Central memory CD8-positive, alpha-beta T cell (primary cell): ENCODE data around the gene PITPNC1.
"Not testable (repeated sequence)": the region's sequence is repeated elsewhere in the genome, so short reads cannot be mapped to it uniquely, and the experiment has no call there.

ENCODE experiments used
- ATAC-seq: fragments of 150-1000 bp; cut with Tn5 transposase; replicated peaks from 2 replicates; pipeline ENCODE4 v1.10.0; 2022; ENCODE audit warnings: mild to moderate bottlenecking, moderate FRiP score, moderate number of reproducible peaks; ENCODE audit not compliant: poor library complexity, severe bottlenecking; ENCODE audit errors: extremely low read depth
- DNase-seq, 2 donors: peaks; one replicate each; pipeline ENCODE4 v3.0.0; 2021; ENCODE audit warnings: low spot score in 2 of 2
- H3K27ac Mint-ChIP-seq: one replicate; pipeline ENCODE4 v1.8.0; 2022; ENCODE audit warnings: low read depth, mild to moderate bottlenecking, moderate library complexity, mixed read lengths
- H3K27me3 Mint-ChIP-seq: one replicate; pipeline ENCODE4 v1.8.0; 2022; ENCODE audit warnings: mixed read lengths
- H3K36me3 Mint-ChIP-seq: one replicate; pipeline ENCODE4 v1.8.0; 2022; ENCODE audit warnings: mild to moderate bottlenecking, moderate library complexity, mixed read lengths; ENCODE audit not compliant: insufficient read depth
- H3K4me1 Mint-ChIP-seq: one replicate; pipeline ENCODE4 v1.8.0; 2022; ENCODE audit warnings: mixed read lengths
- H3K4me3 Mint-ChIP-seq: one replicate; pipeline ENCODE4 v1.8.0; 2022; ENCODE audit warnings: mild to moderate bottlenecking, moderate library complexity, mixed read lengths
- H3K9me3 Mint-ChIP-seq: one replicate; pipeline ENCODE4 v1.8.0; 2022; ENCODE audit warnings: mixed read lengths

Gene PITPNC1

DNA sequence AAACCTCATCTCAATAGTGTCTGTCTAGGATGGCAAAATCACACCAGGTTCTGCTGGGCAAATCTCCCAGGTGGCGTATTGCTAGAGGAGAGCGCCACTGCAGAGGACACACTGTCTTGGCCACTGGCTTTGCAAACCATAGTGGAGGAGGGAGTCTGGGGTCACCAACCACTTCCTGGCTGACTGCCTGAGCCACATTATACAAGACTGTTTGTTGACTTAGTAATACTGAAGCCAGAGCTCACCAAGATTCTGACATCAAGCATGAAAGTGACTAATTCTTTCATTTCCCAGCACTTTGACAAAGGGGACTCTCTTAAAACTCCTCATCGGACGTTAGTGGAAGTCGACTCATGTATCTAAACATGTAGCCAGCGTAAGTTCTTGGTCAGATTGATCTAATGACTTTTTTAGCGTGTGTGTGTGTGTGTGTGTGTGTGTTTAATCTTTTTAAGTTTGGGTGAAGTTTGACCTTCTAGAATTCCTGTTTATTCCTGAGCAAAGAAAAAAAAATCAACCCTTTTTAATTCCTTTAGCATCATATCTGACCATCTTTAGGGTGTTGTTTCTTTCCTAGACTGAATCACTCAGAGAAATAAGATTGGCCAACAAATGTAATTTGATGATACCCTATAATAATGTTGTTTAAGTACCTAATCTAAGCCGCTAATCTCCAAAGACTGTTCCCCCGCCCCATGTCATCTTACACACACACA lies 13.7 kb downstream of the PITPNC1 start:
- peaks cover 62% of the 10 kb centered on the region for H3K4me1 Mint-ChIP-seq
- H3K27ac Mint-ChIP-seq = peak overlapping the region; percentile 90
- peak overlapping the region; percentile 75 for H3K4me3 Mint-ChIP-seq
- no peaks in the 10 kb centered on the region for H3K9me3 Mint-ChIP-seq
- no peaks in the 10 kb centered on the region for H3K27me3 Mint-ChIP-seq
- peak; percentile 89 for ATAC-seq
- H3K36me3 Mint-ChIP-seq = peaks cover 21% of the 10 kb centered on the region
- peak; percentile 30 to 45 for DNase-seq

DNA sequence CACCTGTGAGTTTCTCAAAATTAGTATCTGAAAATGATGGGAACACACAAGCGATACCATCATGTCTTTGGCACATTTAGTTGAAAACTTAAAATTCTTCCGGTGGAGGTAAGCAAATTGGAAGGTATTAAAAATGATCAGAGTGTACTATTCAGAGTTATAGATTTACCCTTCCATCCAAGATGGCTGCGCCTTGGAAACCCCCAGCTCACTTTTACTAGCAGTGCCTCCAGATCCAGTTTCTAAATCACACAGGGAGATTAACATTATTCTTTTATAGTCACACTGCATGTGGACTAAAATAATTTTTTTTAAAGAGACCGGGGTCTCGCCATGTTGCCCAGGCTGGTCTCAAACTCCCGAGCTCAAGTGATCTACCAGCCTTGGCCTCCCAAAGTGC lies 15.0 kb downstream of the PITPNC1 start:
- ATAC-seq (no peak), DNase-seq (no peak)
- H3K9me3 Mint-ChIP-seq = no peaks in the 10 kb centered on the region
- peak overlapping the region; percentile 90 for H3K27ac Mint-ChIP-seq
- H3K4me3 Mint-ChIP-seq = peak overlapping the region; percentile 75
- H3K4me1 Mint-ChIP-seq = peaks cover 51% of the 10 kb centered on the region
- no peaks in the 10 kb centered on the region for H3K27me3 Mint-ChIP-seq
- H3K36me3 Mint-ChIP-seq = peaks cover 17% of the 10 kb centered on the region

DNA sequence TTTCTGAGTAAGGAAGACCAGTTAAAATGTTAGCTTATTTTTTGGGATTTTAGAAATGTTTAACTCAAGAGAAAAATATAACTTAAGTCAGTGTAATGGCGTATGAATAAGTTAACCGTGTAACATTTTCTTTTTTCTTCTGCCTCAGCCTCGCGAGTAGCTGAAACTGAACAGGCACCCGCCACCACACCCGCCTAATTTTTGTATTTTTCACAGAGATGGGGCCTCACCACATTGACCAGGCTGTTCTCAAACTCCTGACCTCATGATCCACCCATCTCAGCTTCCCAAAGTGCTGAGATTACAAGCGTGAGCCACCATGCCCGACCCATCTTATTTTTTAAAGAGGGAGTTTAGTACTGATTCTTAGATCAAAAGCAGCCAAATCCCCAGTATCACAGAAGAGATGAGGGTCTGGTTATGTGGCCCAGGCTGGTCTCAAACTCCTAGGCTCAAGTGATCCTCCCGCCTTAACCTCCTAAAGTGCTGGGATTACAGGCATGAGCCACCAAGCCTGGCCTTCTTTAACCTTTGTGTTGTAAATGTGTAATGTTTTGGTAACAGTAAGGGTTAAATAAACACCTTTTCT lies 16.8 kb downstream of the PITPNC1 start:
- DNase-seq = no peak
- H3K27ac Mint-ChIP-seq = peak overlapping the region; percentile 90
- H3K4me3 Mint-ChIP-seq = no peak overlapping the region
- ATAC-seq = no peak
- no peaks in the 10 kb centered on the region for H3K27me3 Mint-ChIP-seq
- H3K4me1 Mint-ChIP-seq = peaks cover 47% of the 10 kb centered on the region
- peaks cover 24% of the 10 kb centered on the region for H3K36me3 Mint-ChIP-seq
- H3K9me3 Mint-ChIP-seq = no peaks in the 10 kb centered on the region

DNA sequence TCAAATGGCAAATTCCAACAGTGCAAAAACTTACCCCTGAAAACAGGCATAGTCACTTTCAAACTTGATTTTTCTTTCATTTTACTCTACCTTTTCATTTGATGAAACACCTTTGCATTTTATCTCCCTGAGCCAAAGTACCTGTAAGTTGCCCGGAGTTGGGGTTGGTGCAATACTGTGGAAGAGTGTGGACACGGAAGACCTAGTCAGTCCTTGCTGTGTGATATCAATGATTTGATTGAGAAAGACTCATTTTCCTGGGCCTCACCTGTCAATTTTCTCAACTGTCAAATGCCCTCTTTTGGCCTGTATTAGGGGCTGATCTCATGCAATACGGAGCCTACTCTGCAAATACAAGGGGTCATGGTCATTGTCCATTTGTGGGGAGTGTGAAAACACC lies 22.6 kb downstream of the PITPNC1 start:
- peak overlapping the region; percentile 77 for H3K27ac Mint-ChIP-seq
- ATAC-seq (no peak), DNase-seq (no peak)
- H3K36me3 Mint-ChIP-seq = peaks cover 33% of the 10 kb centered on the region
- peak overlapping the region; percentile 40 for H3K4me3 Mint-ChIP-seq
- no peaks in the 10 kb centered on the region for H3K27me3 Mint-ChIP-seq
- peaks cover 56% of the 10 kb centered on the region for H3K4me1 Mint-ChIP-seq
- no peaks in the 10 kb centered on the region for H3K9me3 Mint-ChIP-seq

DNA sequence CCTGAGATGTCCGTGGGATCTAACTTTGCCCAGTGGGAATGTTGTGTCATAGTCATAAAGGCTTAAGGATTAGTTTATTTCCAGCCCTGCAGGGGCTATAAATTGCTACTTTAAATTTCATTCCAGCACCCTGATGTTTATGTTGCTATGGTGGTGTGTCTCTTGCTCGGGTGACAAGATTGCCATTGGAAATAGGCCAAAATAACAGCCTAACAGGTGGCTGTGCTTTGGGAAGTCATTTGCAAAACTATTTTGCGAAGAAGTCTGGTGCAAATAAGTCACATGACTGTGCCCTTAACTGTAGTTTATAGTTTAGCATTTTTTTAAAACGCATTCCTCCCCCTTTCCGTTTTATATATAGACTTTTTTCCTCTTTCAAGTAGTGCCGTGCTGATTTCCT lies 23.1 kb downstream of the PITPNC1 start:
- Mint-ChIP-seq H3K27me3 (no peaks in the 10 kb centered on the region), H3K4me1 (peaks cover 60% of the 10 kb centered on the region), H3K4me3 (peak overlapping the region; percentile 40), H3K9me3 (no peaks in the 10 kb centered on the region), H3K36me3 (peaks cover 34% of the 10 kb centered on the region), H3K27ac (peak overlapping the region; percentile 77)
- ATAC-seq (no peak), DNase-seq (no peak)

DNA sequence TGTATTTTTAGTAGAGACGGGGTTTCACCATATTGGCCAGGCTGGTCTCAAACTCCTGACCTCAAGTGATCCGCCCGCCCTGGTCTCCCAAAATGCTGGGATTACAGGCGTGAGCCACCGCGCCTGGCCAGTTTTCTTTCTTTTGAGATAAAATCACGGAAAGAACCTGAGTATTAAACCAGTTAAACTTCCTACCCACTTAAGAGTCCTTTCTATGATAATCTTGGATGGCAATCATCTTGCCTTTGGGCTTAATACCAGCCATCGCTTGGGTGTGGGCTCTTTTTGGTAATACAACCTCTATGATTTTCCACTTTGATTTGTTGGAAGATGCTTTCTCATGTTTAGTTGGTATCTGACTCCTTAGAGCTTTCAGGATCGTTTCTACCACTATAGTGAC lies 24.0 kb downstream of the PITPNC1 start:
- ATAC-seq = no peak
- no peak for DNase-seq
- Mint-ChIP-seq H3K4me1 (peaks cover 65% of the 10 kb centered on the region), H3K36me3 (peaks cover 33% of the 10 kb centered on the region), H3K27me3 (no peaks in the 10 kb centered on the region), H3K4me3 (peak overlapping the region; percentile 40), H3K27ac (peak overlapping the region; percentile 77), H3K9me3 (no peaks in the 10 kb centered on the region)

DNA sequence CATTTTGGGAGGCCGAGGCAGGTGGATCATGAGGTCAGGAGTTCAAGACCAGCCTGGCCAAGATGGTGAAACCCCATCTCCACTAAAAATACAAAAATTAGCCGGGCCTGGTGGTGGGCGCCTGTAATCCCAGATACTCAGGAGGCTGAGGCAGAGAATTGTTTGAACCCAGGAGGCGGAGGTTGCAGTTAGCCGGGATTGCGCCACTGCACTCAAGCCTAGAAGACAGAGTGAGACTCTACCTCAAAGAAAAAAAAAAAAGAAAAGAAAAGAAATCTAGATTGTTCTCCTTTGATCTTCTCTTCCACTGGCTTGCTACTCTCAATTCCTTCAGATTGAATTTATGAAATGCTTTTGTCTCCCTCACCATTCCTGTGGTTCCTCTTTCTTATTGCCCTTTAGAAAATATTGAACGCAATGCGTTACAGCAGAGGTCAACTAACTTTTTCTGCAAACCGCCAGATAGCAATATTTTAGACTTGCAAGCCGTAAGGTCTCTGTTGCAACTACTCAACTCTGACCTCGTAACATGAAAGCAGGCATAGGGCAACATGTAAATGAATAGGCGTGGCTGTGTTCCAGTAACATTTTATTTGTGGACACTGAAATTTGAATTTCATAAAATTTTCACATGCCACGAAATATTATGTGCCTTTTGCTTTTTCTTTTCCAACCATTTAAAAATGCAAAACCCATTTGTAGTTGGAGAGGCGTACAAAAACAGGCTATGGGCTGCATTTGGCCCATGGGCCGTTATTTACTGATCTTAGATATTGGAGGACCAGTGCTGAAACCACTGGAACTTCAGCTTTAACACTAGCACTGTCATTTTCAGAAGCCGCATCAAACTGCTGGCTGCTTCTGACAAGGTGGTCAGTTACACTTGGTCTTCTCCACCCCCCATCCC lies 24.8 kb downstream of the PITPNC1 start:
- Mint-ChIP-seq H3K4me1 (peaks cover 72% of the 10 kb centered on the region), H3K9me3 (no peaks in the 10 kb centered on the region), H3K36me3 (peaks cover 33% of the 10 kb centered on the region), H3K27me3 (no peaks in the 10 kb centered on the region), H3K27ac (peak overlapping the region; percentile 93), H3K4me3 (peak overlapping the region; percentile 55)
- ATAC-seq (no peak), DNase-seq (no peak)

DNA sequence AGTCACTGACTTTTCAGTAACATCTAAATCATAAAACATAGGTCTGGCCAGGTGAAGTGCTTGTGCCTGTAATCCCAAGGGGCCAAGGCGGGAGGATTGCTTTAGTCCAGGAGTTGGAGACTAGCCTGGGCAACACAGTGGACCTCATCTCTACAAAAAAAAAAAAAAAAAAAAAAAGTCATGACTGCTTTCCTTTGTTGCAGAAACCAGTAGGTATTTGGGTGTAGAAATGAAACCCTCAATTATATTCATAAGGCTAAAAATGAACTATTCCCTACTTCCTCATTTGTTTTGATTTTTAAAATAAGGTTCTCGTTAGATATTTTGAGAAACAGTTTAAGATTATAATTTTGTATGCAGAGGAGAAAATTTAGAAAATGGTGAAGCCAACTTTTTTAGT lies 26.0 kb downstream of the PITPNC1 start:
- Mint-ChIP-seq H3K27ac (peak overlapping the region; percentile 93), H3K4me1 (peaks cover 74% of the 10 kb centered on the region), H3K4me3 (peak overlapping the region; percentile 55), H3K27me3 (no peaks in the 10 kb centered on the region), H3K9me3 (no peaks in the 10 kb centered on the region), H3K36me3 (peaks cover 30% of the 10 kb centered on the region)
- ATAC-seq = no peak
- DNase-seq = no peak

DNA sequence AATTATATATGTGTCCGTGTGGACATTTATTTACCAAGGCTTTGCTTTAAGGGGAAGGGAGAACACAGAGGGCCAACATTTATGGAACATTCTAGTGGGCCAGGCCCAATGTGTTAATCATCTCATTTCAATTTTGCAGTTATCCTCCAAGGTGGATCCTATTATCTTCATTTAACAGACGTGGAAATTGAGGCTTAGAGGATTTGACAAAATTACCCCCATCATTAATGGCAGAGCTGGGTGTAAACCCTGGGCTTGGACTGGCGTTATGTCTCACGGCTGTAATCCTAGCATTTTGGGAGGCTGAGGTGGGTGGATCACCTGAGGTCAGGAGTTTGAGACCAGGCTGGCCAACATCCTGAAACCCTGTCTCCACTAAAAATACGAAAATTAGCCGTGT lies 26.4 kb downstream of the PITPNC1 start:
- H3K4me3 Mint-ChIP-seq = no peak overlapping the region
- ATAC-seq (no peak), DNase-seq (no peak)
- no peaks in the 10 kb centered on the region for H3K27me3 Mint-ChIP-seq
- no peaks in the 10 kb centered on the region for H3K9me3 Mint-ChIP-seq
- peaks cover 72% of the 10 kb centered on the region for H3K4me1 Mint-ChIP-seq
- H3K36me3 Mint-ChIP-seq = peaks cover 27% of the 10 kb centered on the region
- H3K27ac Mint-ChIP-seq = no peak overlapping the region

DNA sequence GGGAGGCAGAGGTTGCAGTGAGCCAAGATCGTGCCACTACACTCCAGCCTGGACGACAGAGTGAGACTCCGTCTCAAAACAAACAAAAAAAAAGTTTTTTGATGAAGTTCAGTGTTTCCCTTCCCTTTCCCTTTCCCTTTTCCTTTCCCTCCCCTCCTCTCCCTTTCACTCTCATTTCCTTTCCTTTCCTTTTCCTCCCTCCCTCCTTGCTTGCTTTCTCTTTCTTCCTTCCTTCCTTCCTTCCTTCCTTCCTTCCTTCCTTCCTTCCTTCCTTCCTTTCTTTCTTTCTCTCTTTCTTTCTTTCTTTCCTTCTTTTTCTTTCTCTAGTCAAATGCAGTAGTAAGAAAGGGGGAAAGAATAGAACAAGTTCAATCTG lies 31.4 kb downstream of the PITPNC1 start:
- not testable (repeated sequence) for H3K27me3 Mint-ChIP-seq, ATAC-seq, H3K9me3 Mint-ChIP-seq, DNase-seq
- Mint-ChIP-seq H3K4me3 (peak overlapping the region; percentile 34), H3K4me1 (peaks cover 60% of the 10 kb centered on the region), H3K27ac (peak overlapping the region; percentile 95), H3K36me3 (peaks cover 11% of the 10 kb centered on the region)

DNA sequence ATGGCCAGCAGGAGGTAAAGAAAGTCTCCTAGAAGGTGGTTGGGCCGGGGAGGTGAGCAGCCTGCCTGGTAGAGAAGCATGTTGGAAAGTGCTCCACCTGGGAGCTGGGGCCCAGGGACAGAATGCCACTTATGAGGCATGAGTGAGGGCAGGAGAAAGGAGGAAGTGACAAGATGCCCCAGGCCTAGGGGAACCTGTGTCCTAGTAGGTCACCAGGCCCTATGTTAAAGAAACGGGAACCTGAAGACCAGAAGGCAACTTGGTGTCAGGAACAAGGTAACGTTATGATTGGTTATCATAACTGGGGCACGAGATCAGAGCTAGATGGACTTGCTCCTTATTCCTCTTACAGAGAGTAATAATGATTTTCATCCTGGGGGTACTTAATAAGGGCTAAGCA lies 34.3 kb downstream of the PITPNC1 start:
- H3K4me3 Mint-ChIP-seq = no peak overlapping the region
- ATAC-seq = no peak
- DNase-seq = no peak
- H3K4me1 Mint-ChIP-seq = peaks cover 60% of the 10 kb centered on the region
- peaks cover 3% of the 10 kb centered on the region for H3K36me3 Mint-ChIP-seq
- no peaks in the 10 kb centered on the region for H3K9me3 Mint-ChIP-seq
- peak overlapping the region; percentile 7 for H3K27ac Mint-ChIP-seq
- no peaks in the 10 kb centered on the region for H3K27me3 Mint-ChIP-seq

DNA sequence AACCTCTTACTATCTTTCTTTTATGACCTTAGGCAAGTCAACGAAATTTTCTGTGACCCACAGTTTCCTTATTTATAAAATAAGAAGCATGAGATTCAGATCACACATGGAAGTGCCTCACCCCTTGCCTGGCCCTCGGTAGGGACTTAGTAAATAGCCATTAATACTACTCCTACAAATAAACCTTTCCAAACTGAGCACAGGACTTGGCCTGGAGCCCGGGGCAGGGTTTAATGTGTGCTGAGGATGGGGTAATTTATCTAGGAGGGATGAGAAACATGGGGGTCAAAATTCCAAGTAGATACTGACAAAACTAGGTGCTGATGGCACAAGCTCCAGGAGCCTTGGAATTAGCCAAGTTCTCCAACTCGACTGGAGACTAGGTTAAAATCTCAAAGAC lies 35.0 kb downstream of the PITPNC1 start:
- ATAC-seq = no peak
- Mint-ChIP-seq H3K27ac (peak overlapping the region; percentile 7), H3K4me1 (peaks cover 55% of the 10 kb centered on the region), H3K27me3 (no peaks in the 10 kb centered on the region), H3K36me3 (peaks cover 3% of the 10 kb centered on the region), H3K9me3 (no peaks in the 10 kb centered on the region), H3K4me3 (no peak overlapping the region)
- DNase-seq = no peak
